CD4-positive, alpha-beta T cell treated with Interleukin-17A for 4 hours (primary cell): Measurements from ENCODE around the gene ENAH.
"Not testable (repeated sequence)": the region's sequence is repeated elsewhere in the genome, so short reads cannot be mapped to it uniquely, and the experiment has no call there.

ENCODE experiments used
- DNase-seq: peaks from one replicate; pipeline ENCODE4 v3.0.0-alpha.2; 2020; ENCODE audit warnings: mixed read lengths

ENAH gene

GRCh38 chr1:225485226-225485625 is 167.7 kb downstream of the ENAH start:
- DNase-seq: no peak

- DNase-seq: no peak
These were observed 168.2 kb downstream of the ENAH start for GRCh38 chr1:225484657-225485214.

- DNase-seq: no peak
These were observed 168.9 kb downstream of the ENAH start for GRCh38 chr1:225483818-225484656.

GRCh38 chr1:225482421-225482950 is 170.4 kb downstream of the ENAH start:
- DNase-seq: no peak

GRCh38 chr1:225481738-225482137 is 171.2 kb downstream of the ENAH start:
- DNase-seq: no peak

- DNase-seq: peak; percentile 52
These were observed 172.0 kb downstream of the ENAH start for GRCh38 chr1:225480825-225481434.

- no peak for DNase-seq
These were observed 172.8 kb downstream of the ENAH start for GRCh38 chr1:225479996-225480720.

GRCh38 chr1:225479341-225479740 is 173.6 kb downstream of the ENAH start:
- DNase-seq: no peak

- DNase-seq: no peak
These were observed 175.5 kb downstream of the ENAH start for GRCh38 chr1:225477296-225477911.

GRCh38 chr1:225476538-225476988 is 176.4 kb downstream of the ENAH start:
- no peak for DNase-seq

GRCh38 chr1:225476100-225476511 is 176.8 kb downstream of the ENAH start:
- DNase-seq: no peak

GRCh38 chr1:225474986-225475820 is 177.7 kb downstream of the ENAH start:
- DNase-seq: peak; percentile 70

- DNase-seq: no peak
These were observed 178.4 kb downstream of the ENAH start for GRCh38 chr1:225474439-225474985.

- not testable (repeated sequence) for DNase-seq
These were observed 179.1 kb downstream of the ENAH start for GRCh38 chr1:225473676-225474438.

GRCh38 chr1:225473266-225473665 is 179.7 kb downstream of the ENAH start:
- DNase-seq: peak; percentile 38

- DNase-seq: no peak
These were observed 181.2 kb downstream of the ENAH start for GRCh38 chr1:225471453-225472301.

GRCh38 chr1:225471109-225471452 is 181.8 kb downstream of the ENAH start:
- no peak for DNase-seq

GRCh38 chr1:225470211-225471108 is 182.5 kb downstream of the ENAH start:
- no peak for DNase-seq
